IPS-20b (cell line): Measurements from ENCODE around the gene ZNF366.

ENCODE experiments used
- H3K27ac ChIP-seq: one replicate; pipeline ENCODE4 v1.5.1; 2013; ENCODE audit warnings: low read length
- H3K27me3 ChIP-seq: 2 replicates; pipeline ENCODE4 v1.6.1; 2013; ENCODE audit warnings: mild to moderate bottlenecking, low read length, inconsistent platforms; ENCODE audit not compliant: insufficient read depth
- H3K36me3 ChIP-seq: 2 replicates; pipeline ENCODE4 v1.6.1; 2013; ENCODE audit warnings: low read depth, mild to moderate bottlenecking, inconsistent platforms, low read length, moderate library complexity; ENCODE audit not compliant: insufficient read depth
- H3K4me1 ChIP-seq: 2 replicates; pipeline ENCODE4 v1.6.1; 2013; ENCODE audit warnings: mild to moderate bottlenecking, control low read depth, inconsistent platforms, low read length, moderate library complexity; ENCODE audit not compliant: insufficient read depth
- H3K4me3 ChIP-seq: 2 replicates; pipeline ENCODE4 v1.5.1; 2013; ENCODE audit warnings: mild to moderate bottlenecking, low read length, inconsistent platforms
- H3K9ac ChIP-seq: 2 replicates; pipeline ENCODE4 v1.6.1; 2013; ENCODE audit warnings: low read depth, mild to moderate bottlenecking, inconsistent platforms, low read length, moderate library complexity
- H3K9me3 ChIP-seq: 2 replicates; pipeline ENCODE4 v1.6.1; 2013; ENCODE audit warnings: mild to moderate bottlenecking, low read depth, low read length, inconsistent platforms; ENCODE audit not compliant: insufficient read depth

Gene ZNF366

GRCh38 chr5:72460413-72460812, 46.8 kb downstream of the ZNF366 start:
- Histone ChIP-seq H3K4me3 (no peak overlapping the region), H3K36me3 (no peaks in the 10 kb centered on the region), H3K4me1 (no peaks in the 10 kb centered on the region), H3K27ac (no peak overlapping the region), H3K9me3 (no peaks in the 10 kb centered on the region), H3K9ac (no peak overlapping the region), H3K27me3 (no peaks in the 10 kb centered on the region)

GRCh38 chr5:72459913-72460312, 47.3 kb downstream of the ZNF366 start:
- Histone ChIP-seq H3K27ac (no peak overlapping the region), H3K9me3 (no peaks in the 10 kb centered on the region), H3K27me3 (no peaks in the 10 kb centered on the region), H3K4me3 (no peak overlapping the region), H3K4me1 (no peaks in the 10 kb centered on the region), H3K9ac (no peak overlapping the region), H3K36me3 (no peaks in the 10 kb centered on the region)

- Histone ChIP-seq H3K9ac (no peak overlapping the region), H3K27ac (no peak overlapping the region)
Measured at GRCh38 chr5:72459089-72459661, 48.0 kb downstream of the ZNF366 start.

GRCh38 chr5:72458407-72458806, 48.8 kb downstream of the ZNF366 start:
- H3K36me3 ChIP-seq = no peaks in the 10 kb centered on the region
- H3K9me3 ChIP-seq = no peaks in the 10 kb centered on the region
- no peaks in the 10 kb centered on the region for H3K4me1 ChIP-seq

More at GRCh38 chr5:72459089-72459661, 48.0 kb downstream of the ZNF366 start:
- Histone ChIP-seq H3K4me3 (no peak overlapping the region), H3K4me1 (no peaks in the 10 kb centered on the region), H3K27me3 (no peaks in the 10 kb centered on the region), H3K36me3 (no peaks in the 10 kb centered on the region), H3K9me3 (no peaks in the 10 kb centered on the region)

GRCh38 chr5:72457491-72457890, 49.7 kb downstream of the ZNF366 start:
- no peaks in the 10 kb centered on the region for H3K9me3 ChIP-seq
- no peak overlapping the region for H3K27ac ChIP-seq
- no peaks in the 10 kb centered on the region for H3K36me3 ChIP-seq
- no peaks in the 10 kb centered on the region for H3K27me3 ChIP-seq
- H3K9ac ChIP-seq = no peak overlapping the region
- no peak overlapping the region for H3K4me3 ChIP-seq
- peaks cover 3% of the 10 kb centered on the region; the same call in 1 of the 2 replicates for H3K4me1 ChIP-seq

More at GRCh38 chr5:72458407-72458806, 48.8 kb downstream of the ZNF366 start:
- no peak overlapping the region for H3K27ac ChIP-seq
- no peak overlapping the region for H3K4me3 ChIP-seq
- no peaks in the 10 kb centered on the region for H3K27me3 ChIP-seq
- H3K9ac ChIP-seq = no peak overlapping the region

GRCh38 chr5:72456391-72457074, 50.7 kb downstream of the ZNF366 start:
- H3K27me3 ChIP-seq = no peaks in the 10 kb centered on the region
- no peaks in the 10 kb centered on the region for H3K36me3 ChIP-seq
- H3K4me1 ChIP-seq = peaks cover 3% of the 10 kb centered on the region; the same call in 1 of the 2 replicates
- no peak overlapping the region for H3K9ac ChIP-seq
- no peak overlapping the region for H3K4me3 ChIP-seq
- H3K27ac ChIP-seq = no peak overlapping the region
- H3K9me3 ChIP-seq = no peaks in the 10 kb centered on the region

- Histone ChIP-seq H3K4me1 (peaks cover 3% of the 10 kb centered on the region; the same call in 1 of the 2 replicates), H3K36me3 (no peaks in the 10 kb centered on the region), H3K4me3 (no peak overlapping the region), H3K9me3 (no peaks in the 10 kb centered on the region), H3K27ac (no peak overlapping the region), H3K9ac (no peak overlapping the region), H3K27me3 (no peaks in the 10 kb centered on the region)
Measured at GRCh38 chr5:72455476-72455875, 51.7 kb downstream of the ZNF366 start.

GRCh38 chr5:72454996-72455395, 52.2 kb downstream of the ZNF366 start:
- Histone ChIP-seq H3K27me3 (no peaks in the 10 kb centered on the region), H3K9me3 (no peaks in the 10 kb centered on the region), H3K4me3 (no peak overlapping the region), H3K36me3 (no peaks in the 10 kb centered on the region), H3K4me1 (peaks cover 3% of the 10 kb centered on the region; the same call in 1 of the 2 replicates), H3K9ac (no peak overlapping the region), H3K27ac (no peak overlapping the region)

- H3K9me3 ChIP-seq = no peaks in the 10 kb centered on the region
- H3K9ac ChIP-seq = no peak overlapping the region
- no peak overlapping the region for H3K4me3 ChIP-seq
- H3K27ac ChIP-seq = no peak overlapping the region
- no peaks in the 10 kb centered on the region for H3K27me3 ChIP-seq
- peaks cover 3% of the 10 kb centered on the region; the same call in 1 of the 2 replicates for H3K4me1 ChIP-seq
- H3K36me3 ChIP-seq = no peaks in the 10 kb centered on the region
Measured at GRCh38 chr5:72453246-72453775, 53.9 kb downstream of the ZNF366 start.

- no peaks in the 10 kb centered on the region for H3K9me3 ChIP-seq
- H3K4me1 ChIP-seq = peaks cover 3% of the 10 kb centered on the region; the same call in 1 of the 2 replicates
- no peaks in the 10 kb centered on the region for H3K27me3 ChIP-seq
- H3K9ac ChIP-seq = no peak overlapping the region
- no peak overlapping the region for H3K27ac ChIP-seq
- no peaks in the 10 kb centered on the region for H3K36me3 ChIP-seq
- no peak overlapping the region for H3K4me3 ChIP-seq
Measured at GRCh38 chr5:72452515-72453245, 54.5 kb downstream of the ZNF366 start.

GRCh38 chr5:72451741-72452505, 55.3 kb downstream of the ZNF366 start:
- Histone ChIP-seq H3K27ac (no peak overlapping the region), H3K9ac (no peak overlapping the region), H3K36me3 (no peaks in the 10 kb centered on the region), H3K27me3 (no peaks in the 10 kb centered on the region), H3K4me3 (no peak overlapping the region), H3K9me3 (no peaks in the 10 kb centered on the region), H3K4me1 (peaks cover 3% of the 10 kb centered on the region; the same call in 1 of the 2 replicates)
